Activated T-helper 1 cell treated with anti-CD3 and anti-CD28 coated beads, Interleukin-12 subunit alpha, Interleukin-12 subunit beta, Interleukin-2, Interleukin-4 antibody, amounts not matched to agents 30 ng/mL and 10 ng/mL and 1 ng/mL, durations not matched to agents 14 hours and 24 hours and 36 hours (primary cell): ENCODE results near the gene ZIC2. TPM values are rescaled to one million over a fixed set of nuclear protein-coding genes. Genes with fewer than 3 reads are reported as not detected.
A peak's percentile ranks its signal among the peaks of the same experiment; 100 is the strongest.
"Not testable (repeated sequence)": the region's sequence is repeated elsewhere in the genome, so short reads cannot be mapped to it uniquely, and the experiment has no call there.

Source experiments
- DNase-seq: peaks from one replicate; pipeline ENCODE4 v3.0.0; 2021; ENCODE audit warnings: low spot score
- H3K27ac Mint-ChIP-seq: one replicate; pipeline ENCODE4 v1.8.0; 2021; ENCODE audit warnings: mild to moderate bottlenecking, mixed read lengths
- H3K27me3 Mint-ChIP-seq: one replicate; pipeline ENCODE4 v1.8.0; 2022; ENCODE audit warnings: mild to moderate bottlenecking, moderate library complexity, mixed read lengths; ENCODE audit not compliant: insufficient read depth
- H3K36me3 Mint-ChIP-seq: one replicate; pipeline ENCODE4 v1.8.0; 2021; ENCODE audit warnings: low read depth, mixed read lengths
- H3K4me1 Mint-ChIP-seq: one replicate; pipeline ENCODE4 v1.8.0; 2021; ENCODE audit warnings: low read depth, mixed read lengths
- H3K4me3 Mint-ChIP-seq: one replicate; pipeline ENCODE4 v1.8.0; 2021; ENCODE audit warnings: mild to moderate bottlenecking, moderate library complexity, mixed read lengths
- H3K9me3 Mint-ChIP-seq: one replicate; pipeline ENCODE4 v1.8.0; 2021; ENCODE audit warnings: mixed read lengths
- intact Hi-C: fragments of 100-400 bp; cut with micrococcal nuclease; formaldehyde crosslinking; loops from one replicate; pipeline ENCODE4 v1.15.1; 2024
- total RNA-seq: library from RNA; stranded (reverse); gene quantifications from 2 replicates; pipeline ENCODE4 v1.2.3, GENCODE V29; 2022

Gene ZIC2
- total RNA-seq, 1 donor from 2014 or later: 0.08 TPM

DNA sequence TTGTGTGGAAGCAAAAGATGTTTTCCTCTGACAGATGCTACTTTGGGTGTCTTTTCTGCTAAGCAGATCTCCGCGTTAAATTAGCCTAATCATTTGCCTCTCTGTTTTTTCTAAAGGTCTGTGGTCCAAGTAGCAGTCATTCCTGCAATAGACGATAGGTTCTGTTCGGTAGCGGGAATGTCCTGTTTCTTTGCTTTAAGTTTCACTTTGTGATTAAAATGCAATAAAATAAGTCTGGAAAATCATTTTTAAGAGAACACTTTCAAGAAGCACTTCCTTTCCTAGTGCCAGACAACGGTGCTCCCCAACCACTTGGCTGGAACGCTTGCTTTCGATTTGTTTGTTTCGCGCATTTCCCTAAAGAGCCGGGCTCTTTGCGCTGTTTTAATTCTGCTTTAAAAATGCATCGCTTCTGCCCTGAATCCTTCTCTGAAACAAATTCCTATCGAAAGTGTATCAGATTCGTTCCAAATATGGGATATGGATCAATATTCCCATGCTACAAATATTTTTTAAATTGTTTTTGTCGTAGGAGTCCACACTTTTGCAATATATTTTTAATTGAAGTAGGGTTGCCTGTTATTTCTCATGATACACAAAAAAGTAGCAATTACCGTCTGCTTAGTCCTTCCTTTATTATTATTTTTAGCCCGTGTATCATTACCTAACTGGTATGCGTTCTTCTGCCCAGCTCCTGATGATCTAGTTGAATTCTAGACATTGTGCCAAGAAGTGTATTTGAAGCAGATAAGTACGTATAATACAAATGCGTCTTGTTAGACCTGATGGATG, 14.2 kb downstream of the ZIC2 start:
- Mint-ChIP-seq H3K4me3 (peak overlapping the region; percentile 45), H3K27ac (peak overlapping the region; percentile 44)

DNA sequence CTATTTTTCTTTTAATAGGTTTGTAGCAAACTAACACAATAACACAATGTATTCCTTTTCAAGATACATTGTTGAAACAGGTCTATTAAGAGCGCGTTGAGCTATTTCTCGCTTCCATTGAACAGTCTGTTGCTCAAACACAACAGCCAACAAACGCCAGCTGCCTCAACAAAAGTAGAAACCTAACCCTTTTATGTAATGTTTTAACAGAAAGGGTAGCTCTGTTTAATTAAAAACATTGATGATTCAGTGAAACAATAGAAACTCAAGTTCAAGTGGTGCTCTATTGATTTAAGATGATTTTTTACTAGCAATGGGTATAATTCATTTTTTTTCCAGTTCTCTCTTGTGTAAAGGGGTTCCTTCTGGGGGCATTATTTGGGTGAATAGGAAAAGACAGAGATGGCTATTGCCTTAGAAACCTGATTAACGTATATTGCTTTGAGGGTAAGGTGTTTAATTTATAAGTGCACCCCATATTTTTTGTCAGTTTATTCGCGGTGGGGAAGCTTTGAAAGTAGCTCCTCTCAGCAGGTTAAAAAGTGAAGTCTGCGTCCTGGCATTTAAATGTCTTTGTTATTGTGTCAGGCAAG, 14.9 kb downstream of the ZIC2 start:
- no peak for DNase-seq
- Mint-ChIP-seq H3K9me3 (no peaks in the 10 kb centered on the region), H3K36me3 (no peaks in the 10 kb centered on the region), H3K27me3 (peaks cover 73% of the 10 kb centered on the region), H3K4me1 (peaks cover 36% of the 10 kb centered on the region), H3K4me3 (no peak overlapping the region), H3K27ac (peak overlapping the region; percentile 40)
- intact Hi-C loops: loop anchor here (1.0 kb wide), 1 partner anchor 10 kb away; no protein-coding TSS in a partner anchor

More for the DNA sequence above, 14.2 kb downstream of the ZIC2 start:
- Mint-ChIP-seq H3K4me1 (peaks cover 30% of the 10 kb centered on the region), H3K27me3 (peaks cover 74% of the 10 kb centered on the region), H3K9me3 (no peaks in the 10 kb centered on the region), H3K36me3 (no peaks in the 10 kb centered on the region)
- DNase-seq: no peak
- intact Hi-C loops: loop anchor here (1.0 to 2.0 kb wide), 5 partner anchors 9 to 519 kb away; no protein-coding TSS in a partner anchor

DNA sequence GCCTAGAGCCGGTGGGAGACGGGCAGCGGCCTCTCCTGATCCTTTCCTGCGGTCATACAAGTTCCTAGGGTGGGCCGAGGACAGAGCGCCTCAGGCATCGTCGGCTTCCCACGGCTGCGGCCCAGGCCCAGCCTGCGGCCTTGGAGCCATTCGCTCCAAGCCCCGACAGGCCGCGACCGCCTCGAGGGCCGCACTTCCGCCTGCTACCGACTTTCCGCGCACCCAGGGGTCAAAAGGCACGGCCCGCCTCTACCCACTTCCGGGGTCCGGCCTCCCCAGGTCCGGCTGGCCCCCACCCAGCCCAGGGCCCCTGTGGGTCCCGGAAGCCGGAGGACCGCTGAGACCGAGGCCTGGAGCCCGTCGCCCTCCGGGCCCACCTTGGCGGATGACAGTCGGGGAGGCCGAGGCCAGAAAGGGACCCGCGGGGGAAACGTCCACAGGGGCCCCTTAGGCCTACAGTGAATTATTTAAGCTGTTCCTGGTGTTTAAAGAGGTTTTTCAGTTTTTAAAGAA, 16.2 kb downstream of the ZIC2 start:
- Mint-ChIP-seq H3K4me3 (no peak overlapping the region), H3K9me3 (no peaks in the 10 kb centered on the region), H3K27ac (no peak overlapping the region), H3K27me3 (peaks cover 61% of the 10 kb centered on the region), H3K36me3 (no peaks in the 10 kb centered on the region), H3K4me1 (peaks cover 43% of the 10 kb centered on the region)
- no peak for DNase-seq
- intact Hi-C loops: no loop called here

DNA sequence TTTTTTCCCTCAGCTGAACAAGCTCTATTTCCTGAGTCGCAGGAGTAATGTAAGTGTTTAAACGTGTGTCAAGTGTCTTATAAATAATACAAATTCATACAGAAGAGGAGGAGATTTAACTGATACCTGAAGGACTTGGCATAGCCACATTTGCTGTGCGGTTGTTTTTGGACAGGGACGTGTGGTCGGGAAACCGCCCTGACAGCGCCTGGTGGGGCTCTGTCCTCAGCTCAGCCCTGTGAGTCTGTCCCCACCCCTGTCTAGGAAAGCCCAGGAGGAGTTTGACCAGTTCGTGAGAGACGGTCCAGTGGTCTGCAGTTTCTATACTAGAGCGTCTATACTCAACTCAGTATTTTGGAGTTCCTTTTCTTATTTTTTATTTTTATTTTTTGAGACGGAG, 16.7 kb downstream of the ZIC2 start:
- peaks cover 58% of the 10 kb centered on the region for H3K27me3 Mint-ChIP-seq

GRCh38 chr13:100014621-100015020, 33.0 kb downstream of the ZIC2 start:
- H3K9me3 Mint-ChIP-seq: peaks cover 4% of the 10 kb centered on the region
- no peaks in the 10 kb centered on the region for H3K4me1 Mint-ChIP-seq
- intact Hi-C loops: no loop called here
- H3K4me3 Mint-ChIP-seq: no peak overlapping the region
- no peak for DNase-seq
- H3K27ac Mint-ChIP-seq: no peak overlapping the region
- peaks cover 3% of the 10 kb centered on the region for H3K36me3 Mint-ChIP-seq
- H3K27me3 Mint-ChIP-seq: peaks cover 6% of the 10 kb centered on the region

More for the DNA sequence above, 16.7 kb downstream of the ZIC2 start:
- Mint-ChIP-seq H3K4me3 (no peak overlapping the region), H3K9me3 (no peaks in the 10 kb centered on the region), H3K4me1 (peaks cover 38% of the 10 kb centered on the region), H3K36me3 (no peaks in the 10 kb centered on the region), H3K27ac (no peak overlapping the region)
- intact Hi-C loops: no loop called here
- no peak for DNase-seq

- Mint-ChIP-seq H3K9me3 (peaks cover 4% of the 10 kb centered on the region), H3K27ac (no peak overlapping the region), H3K36me3 (peaks cover 3% of the 10 kb centered on the region), H3K27me3 (peaks cover 8% of the 10 kb centered on the region), H3K4me3 (no peak overlapping the region), H3K4me1 (no peaks in the 10 kb centered on the region)
- no peak for DNase-seq
- intact Hi-C loops: no loop called here
Observed at GRCh38 chr13:100019780-100020356, 38.3 kb downstream of the ZIC2 start.

- no peak overlapping the region for H3K27ac Mint-ChIP-seq
- peaks cover 2% of the 10 kb centered on the region for H3K27me3 Mint-ChIP-seq
- no peaks in the 10 kb centered on the region for H3K4me1 Mint-ChIP-seq
- intact Hi-C loops: no loop called here
- peaks cover 4% of the 10 kb centered on the region for H3K9me3 Mint-ChIP-seq
- H3K36me3 Mint-ChIP-seq: peaks cover 3% of the 10 kb centered on the region
- H3K4me3 Mint-ChIP-seq: no peak overlapping the region
- no peak for DNase-seq
Observed at GRCh38 chr13:100022798-100023197, 41.2 kb downstream of the ZIC2 start.

DNA sequence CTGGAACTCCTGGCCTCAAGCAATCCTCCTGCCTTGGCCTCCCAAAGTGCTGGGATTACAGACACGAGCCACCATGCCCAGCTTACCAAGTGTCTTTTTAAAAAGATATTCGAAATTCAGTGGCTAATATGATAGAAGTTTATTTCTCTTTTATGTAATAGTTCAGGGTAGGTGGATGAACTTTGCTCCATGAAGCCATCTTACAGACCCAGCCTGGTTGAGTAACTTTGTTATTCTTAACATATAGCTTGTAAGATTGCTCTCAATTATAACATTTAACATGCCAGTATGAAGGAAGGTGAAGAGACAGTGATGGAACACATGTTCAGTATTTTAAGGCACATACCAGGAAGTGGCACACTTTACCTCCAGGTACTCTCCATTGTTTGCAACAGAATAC, 42.4 kb downstream of the ZIC2 start:
- intact Hi-C loops: no loop called here
- no peak overlapping the region for H3K4me3 Mint-ChIP-seq
- H3K4me1 Mint-ChIP-seq: no peaks in the 10 kb centered on the region
- peaks cover 2% of the 10 kb centered on the region for H3K36me3 Mint-ChIP-seq
- peaks cover 4% of the 10 kb centered on the region for H3K9me3 Mint-ChIP-seq
- peaks cover 2% of the 10 kb centered on the region for H3K27me3 Mint-ChIP-seq
- DNase-seq: no peak
- no peak overlapping the region for H3K27ac Mint-ChIP-seq

DNA sequence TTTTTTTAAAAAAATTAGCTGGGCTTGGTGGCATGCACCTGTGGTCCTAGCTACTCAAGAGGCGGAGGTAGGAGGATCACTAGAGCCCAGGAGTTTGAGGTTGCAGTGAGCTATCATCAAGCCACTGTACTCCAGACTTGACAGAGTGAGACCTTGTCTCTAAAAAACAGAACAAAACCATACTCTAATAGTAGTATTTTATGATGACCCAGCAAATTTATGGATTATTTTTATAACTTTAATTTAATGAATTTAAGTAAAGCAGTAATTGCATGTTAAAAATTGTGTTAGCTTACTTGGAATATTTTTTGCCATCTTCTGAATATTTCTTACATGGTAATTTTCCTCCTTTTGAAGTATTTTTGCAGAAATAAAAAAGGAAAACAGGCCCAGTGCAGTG, 48.3 kb downstream of the ZIC2 start:
- intact Hi-C loops: no loop called here
- Mint-ChIP-seq H3K27ac (no peak overlapping the region), H3K4me1 (no peaks in the 10 kb centered on the region), H3K9me3 (no peaks in the 10 kb centered on the region), H3K27me3 (peaks cover 3% of the 10 kb centered on the region), H3K4me3 (no peak overlapping the region), H3K36me3 (no peaks in the 10 kb centered on the region)
- DNase-seq: no peak

GRCh38 chr13:100032642-100033041, 51.1 kb downstream of the ZIC2 start:
- H3K4me1 Mint-ChIP-seq, H3K4me3 Mint-ChIP-seq, H3K27ac Mint-ChIP-seq, DNase-seq, H3K9me3 Mint-ChIP-seq, H3K27me3 Mint-ChIP-seq, intact Hi-C loops, H3K36me3 Mint-ChIP-seq: not testable (repeated sequence)

GRCh38 chr13:100035936-100036335, 54.4 kb downstream of the ZIC2 start:
- intact Hi-C loops: no loop called here
- no peak for DNase-seq
- Mint-ChIP-seq H3K4me1 (no peaks in the 10 kb centered on the region), H3K27ac (no peak overlapping the region), H3K4me3 (no peak overlapping the region), H3K36me3 (no peaks in the 10 kb centered on the region), H3K27me3 (peaks cover 9% of the 10 kb centered on the region), H3K9me3 (no peaks in the 10 kb centered on the region)
